ENCODE results near the gene ITGAE. TPM values are rescaled to one million over a fixed set of nuclear protein-coding genes. Genes with fewer than 3 reads are reported as not detected.

ITGAE gene
- total RNA-seq, 1 experiment from 2014 or later: 31.6 TPM

- no peaks in the 10 kb centered on the region for H3K36me3 ChIP-seq
- H3K27ac ChIP-seq: no peak overlapping the region
- no peak for DNase-seq
- H3K9me3 ChIP-seq (replicated peaks): no peaks in the 10 kb centered on the region
- no peaks in the 10 kb centered on the region for H3K4me1 ChIP-seq
- no peak overlapping the region for H3K4me3 ChIP-seq
- no peaks in the 10 kb centered on the region for H3K27me3 ChIP-seq
These were observed 37.2 kb downstream of the ITGAE start for GRCh38 chr17:3763777-3764170.

GRCh38 chr17:3762922-3763776, 37.8 kb downstream of the ITGAE start:
- Histone ChIP-seq H3K4me3 (no peak overlapping the region), H3K4me1 (no peaks in the 10 kb centered on the region), H3K27me3 (no peaks in the 10 kb centered on the region), H3K36me3 (no peaks in the 10 kb centered on the region), H3K27ac (no peak overlapping the region), H3K9me3 (replicated peaks) (no peaks in the 10 kb centered on the region)
- DNase-seq: no peak

- Histone ChIP-seq H3K4me3 (no peak overlapping the region), H3K9me3 (replicated peaks) (no peaks in the 10 kb centered on the region), H3K27ac (no peak overlapping the region), H3K27me3 (no peaks in the 10 kb centered on the region), H3K4me1 (no peaks in the 10 kb centered on the region), H3K36me3 (no peaks in the 10 kb centered on the region)
- DNase-seq: no peak
These were observed 39.0 kb downstream of the ITGAE start for GRCh38 chr17:3761918-3762380.

- Histone ChIP-seq H3K4me3 (no peak overlapping the region), H3K9me3 (replicated peaks) (no peaks in the 10 kb centered on the region), H3K4me1 (no peaks in the 10 kb centered on the region), H3K27ac (no peak overlapping the region), H3K36me3 (no peaks in the 10 kb centered on the region), H3K27me3 (no peaks in the 10 kb centered on the region)
- no peak for DNase-seq
These were observed 39.7 kb downstream of the ITGAE start for GRCh38 chr17:3761036-3761917.

- Histone ChIP-seq H3K27me3 (no peaks in the 10 kb centered on the region), H3K4me1 (no peaks in the 10 kb centered on the region)
These were observed 41.3 kb downstream of the ITGAE start for GRCh38 chr17:3759597-3760216.

GRCh38 chr17:3755335-3756030, 45.5 kb downstream of the ITGAE start:
- DNase-seq: no peak
- Histone ChIP-seq H3K27ac (no peak overlapping the region), H3K27me3 (no peaks in the 10 kb centered on the region), H3K4me3 (no peak overlapping the region), H3K4me1 (no peaks in the 10 kb centered on the region), H3K9me3 (replicated peaks) (no peaks in the 10 kb centered on the region), H3K36me3 (no peaks in the 10 kb centered on the region)

More at GRCh38 chr17:3759597-3760216, 41.3 kb downstream of the ITGAE start:
- H3K9me3 ChIP-seq (replicated peaks): no peaks in the 10 kb centered on the region
- no peaks in the 10 kb centered on the region for H3K36me3 ChIP-seq
- DNase-seq: no peak
- H3K4me3 ChIP-seq: no peak overlapping the region
- no peak overlapping the region for H3K27ac ChIP-seq

- no peak overlapping the region for H3K27ac ChIP-seq
- no peaks in the 10 kb centered on the region for H3K36me3 ChIP-seq
- no peaks in the 10 kb centered on the region for H3K27me3 ChIP-seq
- no peaks in the 10 kb centered on the region for H3K4me1 ChIP-seq
- H3K4me3 ChIP-seq: no peak overlapping the region
- H3K9me3 ChIP-seq (replicated peaks): no peaks in the 10 kb centered on the region
- no peak for DNase-seq
These were observed 46.3 kb downstream of the ITGAE start for GRCh38 chr17:3754458-3755334.

GRCh38 chr17:3754066-3754457, 46.9 kb downstream of the ITGAE start:
- H3K9me3 ChIP-seq (replicated peaks): no peaks in the 10 kb centered on the region
- no peaks in the 10 kb centered on the region for H3K36me3 ChIP-seq
- no peaks in the 10 kb centered on the region for H3K27me3 ChIP-seq
- no peak for DNase-seq
- H3K4me3 ChIP-seq: no peak overlapping the region
- no peaks in the 10 kb centered on the region for H3K4me1 ChIP-seq
- H3K27ac ChIP-seq: no peak overlapping the region

GRCh38 chr17:3753624-3754023, 47.4 kb downstream of the ITGAE start:
- H3K27ac ChIP-seq: no peak overlapping the region
- DNase-seq: no peak
- no peaks in the 10 kb centered on the region for H3K36me3 ChIP-seq
- H3K9me3 ChIP-seq (replicated peaks): no peaks in the 10 kb centered on the region
- no peaks in the 10 kb centered on the region for H3K4me1 ChIP-seq
- no peaks in the 10 kb centered on the region for H3K27me3 ChIP-seq
- no peak overlapping the region for H3K4me3 ChIP-seq

GRCh38 chr17:3751836-3752235, 49.2 kb downstream of the ITGAE start:
- DNase-seq: no peak
- Histone ChIP-seq H3K36me3 (no peaks in the 10 kb centered on the region), H3K4me1 (no peaks in the 10 kb centered on the region), H3K4me3 (no peak overlapping the region), H3K27me3 (no peaks in the 10 kb centered on the region), H3K9me3 (replicated peaks) (no peaks in the 10 kb centered on the region), H3K27ac (no peak overlapping the region)

GRCh38 chr17:3750926-3751325, 50.1 kb downstream of the ITGAE start:
- no peaks in the 10 kb centered on the region for H3K4me1 ChIP-seq
- no peak overlapping the region for H3K4me3 ChIP-seq

GRCh38 chr17:3750296-3750695, 50.7 kb downstream of the ITGAE start:
- H3K4me3 ChIP-seq: no peak overlapping the region
- no peaks in the 10 kb centered on the region for H3K27me3 ChIP-seq
- no peaks in the 10 kb centered on the region for H3K4me1 ChIP-seq
- H3K27ac ChIP-seq: no peak overlapping the region
- no peaks in the 10 kb centered on the region for H3K36me3 ChIP-seq
- no peak for DNase-seq
- no peaks in the 10 kb centered on the region for H3K9me3 ChIP-seq (replicated peaks)

More at GRCh38 chr17:3750926-3751325, 50.1 kb downstream of the ITGAE start:
- Histone ChIP-seq H3K36me3 (no peaks in the 10 kb centered on the region), H3K9me3 (replicated peaks) (no peaks in the 10 kb centered on the region), H3K27ac (no peak overlapping the region), H3K27me3 (no peaks in the 10 kb centered on the region)
- no peak for DNase-seq

GRCh38 chr17:3748576-3748975, 52.4 kb downstream of the ITGAE start:
- no peak for DNase-seq
- no peak overlapping the region for H3K27ac ChIP-seq
- H3K9me3 ChIP-seq (replicated peaks): no peaks in the 10 kb centered on the region
- no peak overlapping the region for H3K4me3 ChIP-seq
- H3K36me3 ChIP-seq: no peaks in the 10 kb centered on the region
- no peaks in the 10 kb centered on the region for H3K4me1 ChIP-seq
- H3K27me3 ChIP-seq: no peaks in the 10 kb centered on the region

GRCh38 chr17:3747805-3748204, 53.2 kb downstream of the ITGAE start:
- no peak for DNase-seq
- no peak overlapping the region for H3K27ac ChIP-seq

More at GRCh38 chr17:3747805-3748204, 53.2 kb downstream of the ITGAE start:
- H3K36me3 ChIP-seq: no peaks in the 10 kb centered on the region
- no peaks in the 10 kb centered on the region for H3K27me3 ChIP-seq
- H3K9me3 ChIP-seq (replicated peaks): no peaks in the 10 kb centered on the region
- H3K4me3 ChIP-seq: no peak overlapping the region
- no peaks in the 10 kb centered on the region for H3K4me1 ChIP-seq

All from SJCRH30 (cell line).